Measurements from ENCODE around the gene DUS4L.

The DUS4L gene

DNA sequence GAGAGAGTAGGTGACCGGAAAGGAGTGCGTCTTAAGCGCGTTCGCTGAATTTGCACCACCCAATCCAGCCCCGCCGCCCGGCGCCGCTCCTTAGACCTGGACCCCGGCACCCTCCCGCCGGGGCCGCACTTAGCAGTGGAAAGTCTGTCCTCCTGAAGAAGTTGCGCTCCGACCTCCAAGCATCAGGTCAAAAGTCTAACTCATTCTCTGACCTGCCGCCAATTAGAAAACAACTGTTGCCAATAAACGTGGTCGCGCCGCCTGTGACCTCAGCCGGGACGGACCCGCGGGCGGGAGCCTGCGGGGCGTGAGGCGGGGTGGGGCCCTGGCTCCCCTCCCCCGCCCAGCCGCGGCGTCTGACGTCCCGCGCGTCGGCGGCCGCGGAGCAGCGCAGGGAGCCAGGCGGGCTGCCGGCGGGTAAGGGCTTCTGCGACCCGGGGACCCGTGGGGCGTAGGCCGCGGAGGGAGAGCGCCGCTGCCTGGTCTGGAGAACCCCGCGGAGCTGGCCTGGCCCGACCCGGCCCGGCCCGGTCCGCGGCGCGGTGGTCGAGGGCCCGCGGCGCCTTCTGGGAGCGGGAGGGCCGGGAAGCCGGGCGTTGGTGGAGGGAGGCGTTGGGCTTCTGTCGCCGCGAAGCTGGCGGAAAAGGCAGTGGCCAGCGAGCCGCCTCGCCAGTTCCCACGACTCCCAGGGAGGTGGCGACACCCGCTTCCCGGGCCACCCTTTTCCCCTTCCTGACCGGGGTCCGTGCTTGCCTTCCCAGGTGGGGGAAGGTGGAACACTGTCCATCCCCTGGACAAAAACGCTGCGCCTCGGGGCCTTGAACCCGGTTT lies 16.3 kb downstream of the DUS4L start, which contains the start of gene BCAP29:
TSS of gene BCAP29 (plus strand) at position 362 of the 831 bp plus-strand sequence. CDS start 527 bp downstream, outside the sequence.
- Histone ChIP-seq H3K27ac (ENCODE audit: low read depth, low read length, poor library complexity, severe bottlenecking) (peak within 1 kb of the TSS; percentile 66), H3K9ac (ENCODE audit: low read length) (peak within 1 kb of the TSS; percentile 95), H4K20me1 (ENCODE audit: insufficient read depth, low read length) (no peaks in the 10 kb centered on the region), H3K36me3 (ENCODE audit: insufficient read depth, low read length) (peaks cover 17% of the 10 kb centered on the region), H3K9me3 (ENCODE audit: low read length) (no peaks in the 10 kb centered on the region), H2AFZ (ENCODE audit: low read length) (peak within 1 kb of the TSS; percentile 52), H3K27me3 (ENCODE audit: insufficient read depth, low read length) (no peaks in the 10 kb centered on the region), H3K79me2 (ENCODE audit: insufficient read depth, low read length) (peaks cover 13% of the 10 kb centered on the region), H3K4me1 (ENCODE audit: insufficient read depth, low read length, severe bottlenecking) (peaks cover 36% of the 10 kb centered on the region), H3K9me2 (ENCODE audit: low read depth, low read length) (no peaks in the 10 kb centered on the region), H3K4me3 (ENCODE audit: low read depth, low read length, poor library complexity, severe bottlenecking) (peak within 1 kb of the TSS; percentile 90), H3K4me2 (ENCODE audit: low read length) (peak within 1 kb of the TSS; percentile 91), H3F3A (ENCODE audit: insufficient read depth, low read length) (peaks cover 14% of the 10 kb centered on the region; the same call in 1 of the 2 replicates)
- TF ChIP-seq, protein P1, sequence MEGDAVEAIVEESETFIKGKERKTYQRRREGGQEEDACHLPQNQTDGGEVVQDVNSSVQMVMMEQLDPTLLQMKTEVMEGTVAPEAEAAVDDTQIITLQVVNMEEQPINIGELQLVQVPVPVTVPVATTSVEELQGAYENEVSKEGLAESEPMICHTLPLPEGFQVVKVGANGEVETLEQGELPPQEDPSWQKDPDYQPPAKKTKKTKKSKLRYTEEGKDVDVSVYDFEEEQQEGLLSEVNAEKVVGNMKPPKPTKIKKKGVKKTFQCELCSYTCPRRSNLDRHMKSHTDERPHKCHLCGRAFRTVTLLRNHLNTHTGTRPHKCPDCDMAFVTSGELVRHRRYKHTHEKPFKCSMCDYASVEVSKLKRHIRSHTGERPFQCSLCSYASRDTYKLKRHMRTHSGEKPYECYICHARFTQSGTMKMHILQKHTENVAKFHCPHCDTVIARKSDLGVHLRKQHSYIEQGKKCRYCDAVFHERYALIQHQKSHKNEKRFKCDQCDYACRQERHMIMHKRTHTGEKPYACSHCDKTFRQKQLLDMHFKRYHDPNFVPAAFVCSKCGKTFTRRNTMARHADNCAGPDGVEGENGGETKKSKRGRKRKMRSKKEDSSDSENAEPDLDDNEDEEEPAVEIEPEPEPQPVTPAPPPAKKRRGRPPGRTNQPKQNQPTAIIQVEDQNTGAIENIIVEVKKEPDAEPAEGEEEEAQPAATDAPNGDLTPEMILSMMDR (IDR thresholded peaks at IDR 0.05; ENCODE audit: low read length): peak; percentile 29; the same call in 1 of the 2 replicates
- no peak for TF ChIP-seq EZH2 (IDR thresholded peaks at IDR 0.05; ENCODE audit: borderline replicate concordance, low read length)

DNA sequence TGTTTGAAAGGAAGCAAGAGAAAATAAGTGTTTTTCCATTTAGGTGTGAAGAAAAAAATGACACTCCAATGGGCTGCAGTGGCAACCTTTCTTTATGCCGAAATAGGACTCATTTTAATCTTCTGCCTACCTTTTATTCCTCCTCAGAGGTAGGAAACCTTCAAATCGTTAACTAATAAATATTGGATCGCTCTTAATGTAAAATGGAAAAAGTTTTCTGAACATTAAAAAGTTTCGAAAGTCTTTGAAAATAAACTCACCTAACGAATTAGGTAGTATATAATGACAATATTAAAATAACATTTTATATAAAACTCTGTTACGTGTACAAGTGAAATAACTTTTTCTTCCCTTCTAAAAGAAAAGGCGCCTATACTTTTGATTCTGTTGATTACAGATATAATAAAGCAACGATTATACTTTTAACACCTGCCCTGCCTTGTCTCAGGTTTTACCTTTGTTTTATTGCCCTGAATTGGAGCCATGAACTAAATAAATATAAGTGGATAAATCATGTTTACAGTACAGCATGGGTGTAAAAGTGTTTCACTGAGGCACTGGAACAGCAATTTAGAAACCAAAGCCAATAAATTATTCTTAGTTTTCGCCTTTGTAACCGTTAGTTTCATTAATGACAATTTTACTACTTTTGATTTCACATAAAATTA lies 17.1 kb downstream of the DUS4L start:
- Histone ChIP-seq H3K27me3 (ENCODE audit: insufficient read depth, low read length) (no peaks in the 10 kb centered on the region), H3K9me3 (ENCODE audit: low read length) (no peaks in the 10 kb centered on the region), H3K4me2 (ENCODE audit: low read length) (peak overlapping the region; percentile 91), H3K9ac (ENCODE audit: low read length) (peak overlapping the region; percentile 95), H3K4me1 (ENCODE audit: insufficient read depth, low read length, severe bottlenecking) (peaks cover 36% of the 10 kb centered on the region), H4K20me1 (ENCODE audit: insufficient read depth, low read length) (no peaks in the 10 kb centered on the region), H3K36me3 (ENCODE audit: insufficient read depth, low read length) (peaks cover 23% of the 10 kb centered on the region), H3K4me3 (ENCODE audit: low read depth, low read length, poor library complexity, severe bottlenecking) (peak overlapping the region; percentile 90), H3K27ac (ENCODE audit: low read depth, low read length, poor library complexity, severe bottlenecking) (peak overlapping the region; percentile 66), H2AFZ (ENCODE audit: low read length) (peak overlapping the region; percentile 52; the same call in 1 of the 2 replicates), H3K79me2 (ENCODE audit: insufficient read depth, low read length) (peaks cover 13% of the 10 kb centered on the region), H3F3A (ENCODE audit: insufficient read depth, low read length) (peaks cover 14% of the 10 kb centered on the region; the same call in 1 of the 2 replicates), H3K9me2 (ENCODE audit: low read depth, low read length) (no peaks in the 10 kb centered on the region)
- no peak for TF ChIP-seq EZH2 (IDR thresholded peaks at IDR 0.05; ENCODE audit: borderline replicate concordance, low read length)
- TF ChIP-seq, protein P1 (IDR thresholded peaks at IDR 0.05; ENCODE audit: low read length): no peak; the same call in 1 of the 2 replicates

DNA sequence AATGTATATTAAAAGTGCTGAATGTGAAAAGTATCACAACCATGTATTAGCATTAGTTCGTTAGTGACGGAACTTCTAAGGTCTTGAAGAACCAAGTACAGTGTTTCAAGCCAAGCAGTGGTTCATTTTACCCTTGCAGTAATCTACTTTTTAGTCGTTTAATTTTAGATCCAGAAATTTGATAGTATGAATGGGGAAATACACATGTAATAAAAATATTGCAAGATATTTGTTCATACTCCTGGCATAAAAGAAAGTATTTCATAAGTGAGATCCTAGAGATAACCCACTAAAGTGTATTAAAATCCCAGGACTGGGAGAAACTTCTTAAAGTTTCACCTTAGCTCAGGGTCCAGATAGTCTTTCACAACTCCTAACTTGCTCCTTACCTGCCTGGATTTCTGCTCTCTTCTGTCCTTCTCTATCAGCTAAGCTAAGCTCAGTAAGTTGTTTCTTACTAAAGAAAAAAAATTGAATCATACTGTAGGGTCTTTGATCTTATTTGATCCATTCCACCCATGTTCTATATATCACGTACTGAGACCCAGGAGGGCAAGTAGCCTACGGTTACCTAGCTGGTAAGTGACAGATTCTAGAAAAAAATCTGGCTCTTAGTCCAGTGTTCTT lies 17.7 kb downstream of the DUS4L start:
- Histone ChIP-seq H3K4me3 (ENCODE audit: low read depth, low read length, poor library complexity, severe bottlenecking) (peak overlapping the region; percentile 90), H4K20me1 (ENCODE audit: insufficient read depth, low read length) (no peaks in the 10 kb centered on the region), H2AFZ (ENCODE audit: low read length) (peak overlapping the region; percentile 2; the same call in 1 of the 2 replicates), H3K4me2 (ENCODE audit: low read length) (peak overlapping the region; percentile 91), H3K9me2 (ENCODE audit: low read depth, low read length) (no peaks in the 10 kb centered on the region), H3F3A (ENCODE audit: insufficient read depth, low read length) (peaks cover 14% of the 10 kb centered on the region; the same call in 1 of the 2 replicates), H3K27me3 (ENCODE audit: insufficient read depth, low read length) (no peaks in the 10 kb centered on the region), H3K79me2 (ENCODE audit: insufficient read depth, low read length) (peaks cover 13% of the 10 kb centered on the region), H3K4me1 (ENCODE audit: insufficient read depth, low read length, severe bottlenecking) (peaks cover 36% of the 10 kb centered on the region), H3K27ac (ENCODE audit: low read depth, low read length, poor library complexity, severe bottlenecking) (peak overlapping the region; percentile 66), H3K36me3 (ENCODE audit: insufficient read depth, low read length) (peaks cover 29% of the 10 kb centered on the region), H3K9ac (ENCODE audit: low read length) (peak overlapping the region; percentile 95), H3K9me3 (ENCODE audit: low read length) (no peaks in the 10 kb centered on the region)
- no peak for TF ChIP-seq EZH2 (IDR thresholded peaks at IDR 0.05; ENCODE audit: borderline replicate concordance, low read length)
- TF ChIP-seq, protein P1 (IDR thresholded peaks at IDR 0.05; ENCODE audit: low read length): no peak

Data from OCI-LY1 (cell line).